Endodermal cell (in vitro differentiated cells): ENCODE measurements around the gene MATR3. TPM values are rescaled to one million over a fixed set of nuclear protein-coding genes. Genes with fewer than 3 reads are reported as not detected.
A peak's percentile ranks its signal among the peaks of the same experiment; 100 is the strongest.

Experiments used
- DNase-seq: peaks from one replicate; pipeline ENCODE4 v3.0.0-alpha.2; 2017
- H3K27ac ChIP-seq: 2 replicates; pipeline ENCODE4 v1.5.1; 2013; ENCODE audit warnings: mild to moderate bottlenecking, low read depth, low read length, moderate library complexity
- H3K27me3 ChIP-seq: 2 replicates; pipeline ENCODE4 v1.6.1; 2013; ENCODE audit warnings: mild to moderate bottlenecking, low read length, moderate library complexity; ENCODE audit not compliant: insufficient read depth, control insufficient read depth, poor library complexity, severe bottlenecking
- H3K36me3 ChIP-seq: 2 replicates; pipeline ENCODE4 v1.7.0; 2013; ENCODE audit warnings: mild to moderate bottlenecking, low read length, moderate library complexity; ENCODE audit not compliant: control insufficient read depth, insufficient read depth
- H3K4me1 ChIP-seq: one replicate; pipeline ENCODE4 v1.7.0; 2013; ENCODE audit warnings: low read length; ENCODE audit not compliant: control insufficient read depth, insufficient read depth
- H3K4me3 ChIP-seq: 2 replicates; pipeline ENCODE4 v1.5.1; 2013; ENCODE audit warnings: mild to moderate bottlenecking, low read length, moderate library complexity
- H3K9ac ChIP-seq: 2 replicates; pipeline ENCODE4 v1.6.1; 2013; ENCODE audit warnings: mild to moderate bottlenecking, low read length, moderate library complexity; ENCODE audit not compliant: poor library complexity, severe bottlenecking; ENCODE audit errors: extremely low read depth
- H3K9me3 ChIP-seq: 2 replicates; pipeline ENCODE4 v1.6.1; 2013; ENCODE audit warnings: mild to moderate bottlenecking, low read length, moderate library complexity; ENCODE audit not compliant: control insufficient read depth
- H3K27ac Mint-ChIP-seq: 2 replicates; pipeline ENCODE4 v1.8.0; 2020; ENCODE audit warnings: mixed read lengths
- H3K27me3 Mint-ChIP-seq: 2 replicates; pipeline ENCODE4 v1.8.0; 2021; ENCODE audit warnings: mild to moderate bottlenecking, mixed read lengths; ENCODE audit not compliant: insufficient read depth
- H3K36me3 Mint-ChIP-seq: 2 replicates; pipeline ENCODE4 v1.8.0; 2020; ENCODE audit warnings: low read depth, mixed read lengths
- H3K4me1 Mint-ChIP-seq: 2 replicates; pipeline ENCODE4 v1.8.0; 2020; ENCODE audit warnings: mixed read lengths
- H3K4me3 Mint-ChIP-seq: 2 replicates; pipeline ENCODE4 v1.8.0; 2020; ENCODE audit warnings: mild to moderate bottlenecking, moderate library complexity, mixed read lengths
- H3K9me3 Mint-ChIP-seq: 2 replicates; pipeline ENCODE4 v1.8.0; 2020; ENCODE audit warnings: mild to moderate bottlenecking, mixed read lengths
- CTCF ChIP-seq: fragments of 200-600 bp; sonication (generic); conservative IDR thresholded peaks from 2 replicates; pipeline ENCODE4 v1.5.0; 2021; ENCODE audit warnings: antibody characterized with exemption, mild to moderate bottlenecking
- WGBS, 2 experiments: methylation state at CpG; one replicate each; pipeline versions ENCODE4 v1.1.5 to v1.1.7; 2013; ENCODE audit warnings: missing lambda C conversion rate in 2 of 2, mixed read lengths in 1 of 2; ENCODE audit not compliant: insufficient coverage in 1 of 2, insufficient read length in 1 of 2; 5-methylcytosine and 5-hydroxymethylcytosine counted together
- total RNA-seq, 2 donors: library from RNA; stranded (reverse); fragmentation: NEBNext Ultra II Directional in 1 of 2; extraction: Animal tissue kit (Norgen Biotek cat#: 25700) in 1 of 2; gene quantifications; 2 replicates in 1 of 2; 3 replicates in 1 of 2; pipeline ENCODE4 v1.2.1, GENCODE V29; 2021

The MATR3 gene
- total RNA-seq, 2 donors from 2014 or later = 250 to 279 TPM

GRCh38 chr5:139285651-139286392 lies 7.7 kb upstream of the MATR3 start:
- no peaks in the 10 kb centered on the region for H3K27me3 Mint-ChIP-seq
- H3K4me1 Mint-ChIP-seq = peaks cover 36% of the 10 kb centered on the region
- H3K27ac Mint-ChIP-seq = no peak overlapping the region
- peaks cover 46% of the 10 kb centered on the region for H3K36me3 Mint-ChIP-seq
- TF ChIP-seq CTCF = no peak
- Histone ChIP-seq H3K27ac (no peak overlapping the region), H3K4me1 (peaks cover 19% of the 10 kb centered on the region), H3K4me3 (no peak overlapping the region), H3K27me3 (no peaks in the 10 kb centered on the region), H3K9me3 (no peaks in the 10 kb centered on the region), H3K9ac (no peak overlapping the region), H3K36me3 (peaks cover 58% of the 10 kb centered on the region)
- no peak overlapping the region for H3K4me3 Mint-ChIP-seq
- no peak for DNase-seq
- WGBS, 2 experiments = 91 to 100% methylated on average over 1 to 3 of the region's 3 CpGs
- no peaks in the 10 kb centered on the region for H3K9me3 Mint-ChIP-seq

GRCh38 chr5:139287890-139288635 lies 5.5 kb upstream of the MATR3 start:
- Mint-ChIP-seq H3K36me3 (peaks cover 40% of the 10 kb centered on the region), H3K27me3 (no peaks in the 10 kb centered on the region), H3K4me3 (no peak overlapping the region), H3K27ac (peak overlapping the region; percentile 5), H3K9me3 (no peaks in the 10 kb centered on the region), H3K4me1 (peaks cover 20% of the 10 kb centered on the region)
- no peak overlapping the region for H3K27ac ChIP-seq
- 86 to 97% methylated on average over 7 to 10 of the region's 10 CpGs for WGBS, 2 experiments
- H3K36me3 ChIP-seq = peaks cover 53% of the 10 kb centered on the region
- H3K4me3 ChIP-seq = no peak overlapping the region
- no peak for TF ChIP-seq CTCF
- DNase-seq = no peak
- H3K9me3 ChIP-seq = no peaks in the 10 kb centered on the region
- peaks cover 8% of the 10 kb centered on the region for H3K4me1 ChIP-seq
- no peaks in the 10 kb centered on the region for H3K27me3 ChIP-seq
- no peak overlapping the region for H3K9ac ChIP-seq

- no peak for DNase-seq
- TF ChIP-seq CTCF = no peak
- Histone ChIP-seq H3K4me3 (no peak overlapping the region), H3K27ac (no peak overlapping the region), H3K4me1 (no peaks in the 10 kb centered on the region), H3K9me3 (no peaks in the 10 kb centered on the region), H3K9ac (no peak overlapping the region), H3K27me3 (no peaks in the 10 kb centered on the region), H3K36me3 (peaks cover 33% of the 10 kb centered on the region)
- H3K4me1 Mint-ChIP-seq = peaks cover 12% of the 10 kb centered on the region
- no peaks in the 10 kb centered on the region for H3K9me3 Mint-ChIP-seq
- H3K27ac Mint-ChIP-seq = no peak overlapping the region
- H3K27me3 Mint-ChIP-seq = no peaks in the 10 kb centered on the region
- 99% methylated on average over 2 of the region's 2 CpGs; no CpG with 5 or more reads in 1 of the 2 experiments for WGBS, 2 experiments
- peaks cover 33% of the 10 kb centered on the region for H3K36me3 Mint-ChIP-seq
- no peak overlapping the region for H3K4me3 Mint-ChIP-seq
These were observed 2.5 kb upstream of the MATR3 start for GRCh38 chr5:139291051-139291450.
